SK-N-SH treated with all-trans-retinoic acid at 6 μM for 48 hours (cell line): Measurements from ENCODE around the gene RNF144A.
A peak's percentile ranks its signal among the peaks of the same experiment; 100 is the strongest.

Source experiments
- BACH2 ChIP-seq: fragments of 250-450 bp; sonication (Bioruptor Pico); IDR thresholded peaks from 2 replicates; pipeline ENCODE4 v1.9.0; 2021; ENCODE audit warnings: mild to moderate bottlenecking, borderline replicate concordance
- ESRRG ChIP-seq: fragments of 250-450 bp; sonication (Bioruptor Pico); IDR thresholded peaks from 2 replicates; pipeline ENCODE4 v1.6.1; 2021; ENCODE audit warnings: mild to moderate bottlenecking
- GLIS3 ChIP-seq: fragments of 250-450 bp; sonication (Bioruptor Pico); IDR thresholded peaks from 2 replicates; pipeline ENCODE4 v1.5.0; 2020; ENCODE audit warnings: mild to moderate bottlenecking, moderate library complexity
- PATZ1 ChIP-seq: fragments of 250-450 bp; sonication (Bioruptor Pico); IDR thresholded peaks from 2 replicates; pipeline ENCODE4 v1.8.0; 2020; ENCODE audit warnings: mild to moderate bottlenecking, moderate library complexity, borderline replicate concordance
- PPARA ChIP-seq: fragments of 250-450 bp; sonication (Bioruptor Pico); IDR thresholded peaks from 2 replicates; pipeline ENCODE4 v1.5.0; 2020; ENCODE audit warnings: mild to moderate bottlenecking, borderline replicate concordance
- RARB ChIP-seq: fragments of 250-450 bp; sonication (Bioruptor Pico); IDR thresholded peaks from 2 replicates; pipeline ENCODE4 v1.8.0; 2021; ENCODE audit warnings: mild to moderate bottlenecking, moderate library complexity
- ZC3H10 ChIP-seq: fragments of 250-450 bp; sonication (Bioruptor Pico); IDR thresholded peaks from 2 replicates; pipeline ENCODE4 v1.5.1; 2021; ENCODE audit warnings: mild to moderate bottlenecking, moderate library complexity
- ZFP3 ChIP-seq: fragments of 250-450 bp; sonication (Bioruptor Pico); IDR thresholded peaks from 2 replicates; pipeline ENCODE4 v1.5.0; 2020; ENCODE audit warnings: mild to moderate bottlenecking, moderate library complexity
- ZFP30 ChIP-seq: fragments of 450-650 bp; formaldehyde crosslinking; IDR thresholded peaks from 2 replicates; pipeline ENCODE4 v1.5.0; 2022; ENCODE audit warnings: mild to moderate bottlenecking, moderate library complexity
- ZNF70 ChIP-seq: fragments of 450-650 bp; formaldehyde crosslinking; IDR thresholded peaks from 2 replicates; pipeline ENCODE4 v1.5.0; 2020; ENCODE audit warnings: mild to moderate bottlenecking, moderate library complexity
- ZNF8 ChIP-seq: fragments of 450-650 bp; formaldehyde crosslinking; IDR thresholded peaks from 2 replicates; pipeline ENCODE4 v1.5.0; 2020; ENCODE audit warnings: mild to moderate bottlenecking, moderate library complexity
- TF ChIP-seq, protein P1 (sequence below): fragments of 250-450 bp; sonication (Bioruptor Pico); IDR thresholded peaks from 2 replicates; pipeline ENCODE4 v1.5.1; 2020; ENCODE audit warnings: low read depth, mild to moderate bottlenecking, moderate library complexity

GRCh38 chr2:6917071-6917760, at the start of gene RNF144A:
- TF ChIP-seq, protein P1, sequence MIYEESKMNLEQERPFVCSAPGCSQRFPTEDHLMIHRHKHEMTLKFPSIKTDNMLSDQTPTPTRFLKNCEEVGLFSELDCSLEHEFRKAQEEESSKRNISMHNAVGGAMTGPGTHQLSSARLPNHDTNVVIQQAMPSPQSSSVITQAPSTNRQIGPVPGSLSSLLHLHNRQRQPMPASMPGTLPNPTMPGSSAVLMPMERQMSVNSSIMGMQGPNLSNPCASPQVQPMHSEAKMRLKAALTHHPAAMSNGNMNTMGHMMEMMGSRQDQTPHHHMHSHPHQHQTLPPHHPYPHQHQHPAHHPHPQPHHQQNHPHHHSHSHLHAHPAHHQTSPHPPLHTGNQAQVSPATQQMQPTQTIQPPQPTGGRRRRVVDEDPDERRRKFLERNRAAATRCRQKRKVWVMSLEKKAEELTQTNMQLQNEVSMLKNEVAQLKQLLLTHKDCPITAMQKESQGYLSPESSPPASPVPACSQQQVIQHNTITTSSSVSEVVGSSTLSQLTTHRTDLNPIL (CRISPR knock-in tag): no peak
- no peak; the same call in 1 of the 2 replicates for TF ChIP-seq ZNF8
- no peak for TF ChIP-seq GLIS3 (CRISPR knock-in tag)
- no peak for TF ChIP-seq RARB
- TF ChIP-seq ZC3H10: no peak
- TF ChIP-seq PATZ1: no peak
- TF ChIP-seq BACH2: no peak
- peak; percentile 48; the same call in 1 of the 2 replicates for TF ChIP-seq ZFP3 (CRISPR knock-in tag)
- TF ChIP-seq ZFP30 (CRISPR knock-in tag): no peak
- TF ChIP-seq ZNF70 (CRISPR knock-in tag): no peak
- TF ChIP-seq PPARA (CRISPR knock-in tag): no peak
- TF ChIP-seq ESRRG: no peak
